ENCODE results near the gene EVC.

The EVC gene

DNA sequence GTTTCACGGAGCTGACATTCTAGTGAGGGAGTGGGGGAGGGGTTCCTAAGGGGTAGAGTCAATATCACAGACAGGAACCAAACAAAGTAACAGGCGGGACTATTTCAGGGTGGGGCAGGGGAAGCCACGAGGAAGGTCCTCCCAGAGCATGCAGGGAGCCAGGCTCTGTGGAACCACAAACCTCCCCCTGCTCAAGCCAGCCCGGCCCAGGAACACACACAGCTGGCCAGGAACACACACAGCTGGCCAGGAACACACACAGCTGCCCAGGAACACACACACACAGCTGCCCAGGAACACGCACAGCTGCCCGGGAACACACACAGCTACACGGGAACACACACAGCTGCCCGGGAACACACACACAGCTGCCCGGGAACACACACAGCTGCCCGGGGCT, 27.4 kb upstream of the EVC start:
- DNase-seq (ENCODE audit: low read depth), result no peak
- H3K4me3 ChIP-seq (ENCODE audit: low read length), result no peak overlapping the region
- TF ChIP-seq CTCF (conservative IDR thresholded peaks at IDR 0.05; ENCODE audit: low read length), result no peak

GRCh38 chr4:5685296-5685695, 25.7 kb upstream of the EVC start:
- no peak for TF ChIP-seq CTCF (conservative IDR thresholded peaks at IDR 0.05; ENCODE audit: low read length)
- H3K4me3 ChIP-seq (ENCODE audit: low read length), result no peak overlapping the region
- DNase-seq (ENCODE audit: low read depth), result no peak

DNA sequence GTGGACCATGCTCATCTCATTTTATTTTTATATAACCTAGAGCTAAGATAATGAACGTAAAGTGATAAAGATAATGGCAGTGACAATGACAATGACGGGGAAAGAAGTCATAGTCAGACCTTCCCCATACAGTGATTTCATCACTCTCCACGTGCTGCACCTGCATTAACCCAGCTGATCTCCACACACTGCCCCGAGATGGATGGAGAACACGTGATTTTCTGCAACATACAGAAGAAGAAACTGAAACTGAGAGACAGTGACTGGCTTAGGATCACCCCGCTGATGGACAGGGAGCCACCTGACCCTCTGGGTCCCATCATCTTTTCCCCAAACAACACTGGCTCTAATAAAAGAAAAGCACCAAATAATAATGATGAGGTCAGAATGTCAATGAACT, 24.7 kb upstream of the EVC start:
- TF ChIP-seq CTCF (conservative IDR thresholded peaks at IDR 0.05; ENCODE audit: low read length), result no peak
- no peak for DNase-seq (ENCODE audit: low read depth)
- H3K4me3 ChIP-seq (ENCODE audit: low read length), result no peak overlapping the region

DNA sequence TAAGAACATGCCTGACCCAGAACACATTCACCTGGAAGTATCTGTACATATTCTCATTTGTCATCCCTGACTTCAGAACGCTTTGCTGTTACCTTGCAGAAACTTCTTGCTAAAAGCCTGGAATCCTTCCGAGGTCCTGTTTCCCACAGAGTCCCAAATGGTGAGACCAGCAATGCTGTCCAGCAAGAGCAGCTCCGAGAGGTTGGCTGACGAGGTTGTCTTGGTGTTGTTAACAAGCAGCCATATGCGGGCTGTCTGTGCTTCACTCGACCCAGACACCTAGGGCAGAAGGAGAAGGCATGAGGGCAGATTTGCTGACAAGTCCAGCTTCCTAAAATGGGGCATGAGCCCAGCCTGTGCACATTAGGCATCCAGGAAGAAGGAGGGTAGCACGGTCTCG, 21.9 kb upstream of the EVC start:
- H3K4me3 ChIP-seq (ENCODE audit: low read length), result no peak overlapping the region
- no peak for TF ChIP-seq CTCF (conservative IDR thresholded peaks at IDR 0.05; ENCODE audit: low read length)
- DNase-seq (ENCODE audit: low read depth), result no peak

DNA sequence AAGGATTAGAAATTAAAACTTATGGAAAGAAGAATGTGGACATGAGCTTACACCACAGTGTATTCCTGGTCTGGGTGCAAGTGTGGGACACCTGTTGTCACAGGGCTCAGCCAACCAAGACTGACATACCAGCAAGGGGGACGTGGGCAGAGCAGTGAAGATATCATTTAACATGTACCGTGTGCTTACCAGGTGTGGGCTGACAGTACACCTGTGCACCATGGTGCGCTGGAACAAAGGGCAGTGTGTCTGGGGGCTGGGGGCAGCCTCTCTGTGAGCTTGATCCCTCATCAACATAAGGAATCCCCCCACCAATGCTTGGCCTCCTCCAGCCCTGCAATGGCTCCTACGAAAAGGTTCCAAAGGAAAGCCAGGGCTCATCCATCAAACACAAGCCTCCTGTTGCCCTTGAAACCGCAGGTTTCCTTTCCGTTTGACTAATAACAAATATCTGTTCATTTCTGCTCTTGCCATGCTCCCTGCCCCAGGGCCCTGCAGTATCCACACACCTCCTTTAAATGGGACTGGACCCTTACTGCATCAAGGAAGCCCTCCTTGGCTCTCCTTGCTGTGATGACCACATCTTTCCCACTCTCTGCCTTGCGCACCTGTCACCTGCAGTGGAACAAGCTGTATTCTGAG, 19.4 kb upstream of the EVC start:
- no peak for DNase-seq (ENCODE audit: low read depth)
- no peak overlapping the region for H3K4me3 ChIP-seq (ENCODE audit: low read length)
- TF ChIP-seq CTCF (conservative IDR thresholded peaks at IDR 0.05; ENCODE audit: low read length), result no peak

GRCh38 chr4:5693871-5694270, 17.1 kb upstream of the EVC start:
- DNase-seq (ENCODE audit: low read depth), result no peak
- no peak for TF ChIP-seq CTCF (conservative IDR thresholded peaks at IDR 0.05; ENCODE audit: low read length)
- no peak overlapping the region for H3K4me3 ChIP-seq (ENCODE audit: low read length)

DNA sequence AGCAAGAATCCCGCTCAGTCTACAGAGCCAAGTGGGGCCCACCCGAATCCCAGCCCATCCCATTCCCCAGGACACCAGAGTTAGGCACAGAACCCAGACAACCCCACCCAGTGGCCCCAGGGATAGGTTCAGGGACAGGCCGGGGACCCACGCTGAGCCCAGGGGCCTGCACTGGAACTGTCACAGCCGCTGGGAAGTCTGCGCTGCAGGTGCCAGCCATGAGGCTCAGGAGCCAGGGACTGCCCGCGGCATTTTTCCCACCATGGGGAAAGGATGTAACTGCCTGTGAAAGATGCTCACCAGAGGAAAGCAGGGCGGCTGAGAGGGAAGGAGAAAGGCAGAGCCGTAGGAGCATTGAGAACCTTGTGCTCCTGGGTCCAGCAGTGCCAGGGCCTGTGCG, 14.7 kb upstream of the EVC start:
- DNase-seq (ENCODE audit: low read depth), result no peak
- TF ChIP-seq CTCF (conservative IDR thresholded peaks at IDR 0.05; ENCODE audit: low read length), result no peak
- H3K4me3 ChIP-seq (ENCODE audit: low read length), result no peak overlapping the region
